Kasumi-1 (cell line): ENCODE data around the gene CLDN10.

Experiments used
- DNase-seq, 2 experiments: peaks; one replicate each; lab custom pipeline; 2025; lab: John Stamatoyannopoulos, UW

Gene CLDN10

GRCh38 chr13:95601906-95602305 lies 49.4 kb downstream of the CLDN10 start:
- no peak for DNase-seq

DNA sequence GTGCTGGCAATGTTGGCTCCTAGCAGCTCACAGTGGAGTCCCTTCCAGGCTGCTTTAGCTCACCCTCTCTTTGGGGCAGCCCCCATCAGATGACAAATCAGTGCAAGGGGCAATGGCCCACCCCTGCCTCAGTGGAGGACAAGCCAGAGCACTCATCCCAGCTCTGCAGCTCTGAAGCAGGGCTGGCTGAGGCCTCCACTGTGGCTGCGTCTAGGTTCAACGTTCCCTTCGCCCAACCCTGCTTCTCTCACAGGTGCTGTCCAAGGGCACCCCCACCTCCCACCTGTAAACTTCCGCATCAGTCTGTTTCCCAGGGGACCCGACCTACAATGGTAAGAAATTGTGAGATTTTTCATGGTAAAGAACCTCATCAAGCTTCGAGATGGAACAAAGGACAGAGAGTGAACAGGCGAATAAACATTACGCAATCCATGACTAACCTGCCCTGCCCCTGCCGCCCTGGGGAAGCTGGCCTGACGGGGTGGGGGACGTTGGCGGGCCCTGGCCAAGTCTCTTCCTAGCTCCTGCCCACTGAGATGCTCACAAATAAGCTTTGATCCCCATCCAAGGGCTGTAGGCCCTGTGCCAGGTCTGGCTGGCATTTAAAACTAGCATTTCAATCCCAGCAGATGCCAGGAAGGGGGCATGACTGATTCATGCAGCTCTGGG lies 51.5 kb downstream of the CLDN10 start:
- DNase-seq = no peak

- DNase-seq = no peak
Measured at GRCh38 chr13:95604556-95604915, 52.0 kb downstream of the CLDN10 start.

GRCh38 chr13:95605448-95606125 lies 53.1 kb downstream of the CLDN10 start:
- no peak for DNase-seq

DNA sequence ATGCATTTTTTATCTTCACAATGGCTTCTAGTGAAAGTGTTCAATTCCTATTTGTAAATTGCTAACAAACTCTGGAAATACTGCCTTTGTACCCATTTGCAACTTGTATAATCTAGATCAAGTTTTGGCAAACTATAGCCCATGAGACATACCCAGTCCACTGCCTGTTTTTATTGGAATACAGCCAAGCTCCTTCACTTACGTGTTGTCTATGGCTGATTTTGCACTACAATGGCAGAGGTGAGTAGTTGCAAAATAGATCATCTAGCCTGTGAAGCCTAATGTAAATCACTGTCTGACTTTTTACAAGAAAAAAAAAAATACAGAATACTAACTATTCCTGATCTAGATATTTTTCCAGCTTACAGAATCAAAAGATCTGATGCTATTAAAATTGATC lies 54.8 kb downstream of the CLDN10 start:
- no peak for DNase-seq

- DNase-seq = no peak
Measured at GRCh38 chr13:95608640-95609323, 56.3 kb downstream of the CLDN10 start.

DNA sequence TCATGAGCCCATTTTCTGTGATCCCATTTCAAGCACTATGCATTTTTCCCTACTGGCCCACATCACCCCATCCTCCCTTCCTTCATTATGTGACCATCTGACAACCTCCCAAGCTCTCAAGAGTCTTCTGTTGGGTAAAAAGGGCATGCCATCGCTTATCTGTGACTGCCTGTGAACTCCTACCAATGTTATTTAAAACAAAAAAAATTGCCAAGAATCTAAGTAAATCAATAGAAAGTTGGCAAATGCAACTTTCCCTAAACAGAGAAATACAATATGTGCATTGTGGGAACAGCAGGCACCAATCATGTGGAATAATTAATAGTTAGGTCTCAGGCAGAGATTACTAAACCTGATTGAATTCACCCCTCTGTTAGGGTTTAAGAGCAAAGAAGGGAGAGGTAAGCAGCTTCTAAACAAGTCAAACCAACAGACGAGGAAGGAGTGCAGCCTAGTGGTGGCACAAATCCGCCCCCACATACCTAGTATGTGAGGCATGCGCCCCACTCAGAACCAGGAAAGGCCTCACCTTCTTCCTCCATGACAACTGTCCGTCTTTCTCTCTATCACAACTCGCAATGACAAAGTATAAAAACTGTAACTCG lies 62.2 kb downstream of the CLDN10 start:
- DNase-seq = no peak

DNA sequence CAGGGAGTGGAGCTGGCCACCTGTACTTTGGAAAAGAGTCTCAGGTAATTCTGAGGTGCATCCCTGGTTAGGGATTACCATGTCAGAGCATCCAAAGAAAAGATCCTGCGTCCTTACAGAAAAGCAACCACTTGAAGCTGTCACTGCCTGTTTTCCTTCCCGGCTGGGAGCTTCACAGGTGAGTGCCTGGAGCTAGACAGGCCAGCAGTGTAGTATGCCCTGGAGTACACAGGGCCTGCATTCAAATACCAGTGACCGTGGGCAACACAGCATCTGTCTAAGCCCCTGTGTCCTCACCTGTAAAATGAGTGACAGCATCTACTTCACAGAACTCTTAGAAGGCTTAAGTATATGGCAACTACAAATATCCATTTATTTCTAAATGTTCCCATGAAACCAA lies 63.0 kb downstream of the CLDN10 start:
- DNase-seq = no peak

DNA sequence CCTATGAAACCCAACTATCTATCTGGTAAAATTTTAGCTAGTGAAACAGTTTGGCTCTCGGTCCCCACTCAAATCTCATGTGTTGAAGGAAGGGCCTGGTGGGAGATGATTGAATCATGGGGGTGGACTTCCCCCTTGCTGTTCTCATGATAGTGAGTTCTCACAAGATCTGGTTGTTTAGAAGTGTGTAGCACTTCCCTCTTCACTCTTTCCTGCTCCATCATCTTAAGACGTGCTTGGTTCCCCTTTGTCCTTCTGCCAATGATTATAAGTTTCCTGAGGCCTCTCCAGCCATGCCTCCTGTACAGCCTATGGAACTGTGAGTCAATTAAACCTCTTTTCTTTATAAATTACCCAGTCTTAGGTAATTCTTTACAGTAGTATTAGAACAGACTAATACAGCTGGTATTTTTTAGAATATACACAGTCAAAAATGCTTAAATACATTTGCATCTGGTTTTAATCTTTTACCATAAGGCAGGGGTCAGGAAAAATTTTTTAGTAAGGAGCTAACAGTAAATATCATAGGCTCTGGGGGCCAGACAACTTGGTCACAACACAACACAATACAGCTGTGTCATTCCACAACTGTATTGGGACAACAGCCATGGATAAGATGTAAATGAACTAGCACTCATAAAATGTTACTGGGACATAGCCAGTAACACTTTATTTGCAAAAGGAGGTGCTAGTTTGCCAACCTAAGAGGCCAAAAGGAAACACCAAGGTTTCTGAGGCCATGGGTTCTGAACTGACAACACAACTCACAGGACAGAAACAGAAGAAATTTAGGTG lies 67.7 kb downstream of the CLDN10 start:
- peak; percentile 51 to 57 for DNase-seq

DNA sequence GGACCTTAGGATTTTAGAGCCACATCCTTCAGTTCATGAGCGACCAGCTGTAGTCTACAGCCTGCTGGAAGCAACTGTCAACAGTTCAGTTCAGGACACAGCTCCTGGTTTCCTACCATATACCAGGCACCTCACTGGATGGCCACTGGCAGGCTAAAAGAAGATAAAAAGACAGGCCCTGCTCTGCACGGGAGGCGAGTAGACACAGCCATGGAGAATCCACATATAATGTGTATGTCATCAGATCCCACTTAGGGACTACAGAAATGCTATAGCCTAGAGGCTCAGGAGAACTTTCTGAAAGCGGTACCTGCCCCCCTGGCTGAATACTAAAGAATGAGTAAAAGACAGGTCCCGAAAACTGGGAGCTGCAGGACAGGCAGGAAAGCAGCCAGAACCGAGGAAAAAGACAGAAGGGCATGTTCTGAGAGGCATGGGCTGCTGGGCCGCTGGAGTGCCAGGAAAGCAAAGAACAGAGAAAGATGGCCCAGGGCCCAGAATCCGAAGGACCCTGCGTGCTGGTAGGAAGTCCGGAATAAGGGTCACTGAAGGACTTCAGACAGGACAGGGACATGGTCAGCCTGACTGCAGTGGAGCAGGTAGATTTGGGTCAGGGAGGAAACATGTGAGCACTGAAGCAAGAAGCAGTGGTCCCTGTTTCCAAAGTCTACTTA lies 68.4 kb downstream of the CLDN10 start:
- DNase-seq = no peak

- no peak for DNase-seq
Measured at GRCh38 chr13:95623141-95623540, 70.6 kb downstream of the CLDN10 start.

DNA sequence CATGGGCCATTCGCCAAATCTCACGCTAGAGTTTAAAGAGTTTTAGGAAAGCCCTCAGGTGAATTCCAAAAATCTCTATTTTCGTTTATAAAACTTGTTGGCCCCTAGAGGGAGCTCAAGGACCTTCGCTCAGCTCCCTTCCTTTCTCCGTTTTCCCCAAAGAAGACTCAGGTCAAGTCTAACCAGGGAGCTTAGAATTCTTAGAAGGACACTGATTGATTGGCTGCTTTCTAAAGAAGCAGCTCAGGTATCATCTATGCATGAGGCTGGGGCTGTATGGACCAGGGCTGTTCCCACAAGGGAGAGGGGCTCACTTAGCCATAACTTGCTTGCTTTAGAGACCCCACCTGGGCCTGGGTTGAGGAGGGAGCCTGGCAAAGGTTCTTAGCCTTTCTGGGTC lies 71.5 kb downstream of the CLDN10 start:
- DNase-seq = peak; percentile 64 to 66

DNA sequence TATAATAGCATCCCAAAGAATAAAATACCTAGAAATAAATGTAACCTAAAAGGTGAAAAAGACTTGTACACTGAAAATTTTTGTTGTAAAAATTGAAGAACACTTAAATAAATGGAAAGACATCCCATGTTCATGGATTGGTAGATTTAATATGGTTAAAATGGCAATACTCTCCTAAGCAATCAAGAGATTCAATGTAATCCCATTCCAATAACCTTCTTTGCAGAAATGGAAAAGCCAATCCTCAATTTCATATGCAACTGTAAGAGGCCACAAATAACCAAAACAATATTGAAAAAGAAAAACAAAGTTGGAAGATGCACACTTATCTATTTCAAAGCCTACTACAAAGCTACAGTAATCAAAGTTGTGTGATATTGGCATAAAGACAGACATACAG lies 74.2 kb downstream of the CLDN10 start:
- no peak for DNase-seq

GRCh38 chr13:95627590-95627989 lies 75.1 kb downstream of the CLDN10 start:
- DNase-seq = no peak

DNA sequence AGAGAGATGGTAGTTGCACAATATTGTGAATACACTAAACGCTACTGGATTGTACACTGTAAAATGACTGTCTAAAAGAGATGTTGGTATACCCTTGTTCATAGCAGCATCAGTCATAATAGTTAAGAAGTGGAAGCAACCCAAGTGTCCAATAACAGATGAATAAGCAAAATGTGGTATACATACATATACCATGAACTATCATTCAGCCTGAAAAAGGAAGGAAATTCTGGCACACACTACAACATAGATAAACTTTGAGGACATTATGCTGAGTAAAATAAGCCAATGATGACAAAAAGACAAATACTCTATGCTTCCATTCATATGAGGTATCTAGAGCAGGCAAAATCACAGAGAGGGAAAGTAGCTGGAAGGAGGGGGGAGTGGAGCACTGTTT lies 76.0 kb downstream of the CLDN10 start:
- DNase-seq = no peak

DNA sequence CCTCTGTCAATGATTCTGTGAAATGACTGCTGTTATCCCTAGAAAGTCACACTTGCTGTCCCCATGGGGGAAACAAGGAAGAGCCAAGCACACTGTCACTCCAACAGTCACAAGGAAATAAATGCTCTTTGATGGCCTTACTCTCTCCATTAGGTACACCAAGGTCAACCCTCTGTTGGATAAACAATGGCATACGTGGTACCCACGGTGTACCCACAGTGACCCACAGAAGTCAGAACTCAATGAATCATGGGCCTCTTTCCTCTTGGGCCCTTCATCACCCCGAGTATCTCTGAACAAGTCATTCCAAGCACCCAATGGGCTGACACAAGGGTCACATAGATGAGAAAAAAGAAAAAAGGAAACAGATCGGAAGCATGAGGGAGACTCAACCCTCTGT lies 76.6 kb downstream of the CLDN10 start:
- DNase-seq = no peak
